AG20443 (cell line): ENCODE results near the gene SIGLEC7.
"Not testable (repeated sequence)": the region's sequence is repeated elsewhere in the genome, so short reads cannot be mapped to it uniquely, and the experiment has no call there.

ENCODE experiments used
- DNase-seq: peaks from one replicate; pipeline ENCODE4 v3.0.0; 2012; ENCODE audit warnings: low spot score, mixed read lengths

SIGLEC7 gene

GRCh38 chr19:51139299-51140014 lies 2.6 kb upstream of the SIGLEC7 start:
- no peak for DNase-seq

GRCh38 chr19:51140441-51140840 lies 1.7 kb upstream of the SIGLEC7 start:
- DNase-seq = no peak

- no peak for DNase-seq
These were observed 920 bp upstream of the SIGLEC7 start for GRCh38 chr19:51141181-51141580.

GRCh38 chr19:51142809-51143475 lies 841 bp downstream of the SIGLEC7 start:
- not testable (repeated sequence) for DNase-seq

- no peak for DNase-seq
These were observed 1.4 kb downstream of the SIGLEC7 start for GRCh38 chr19:51143486-51143885.

GRCh38 chr19:51144482-51145045 lies 2.5 kb downstream of the SIGLEC7 start:
- DNase-seq = no peak

- no peak for DNase-seq
These were observed 3.9 kb downstream of the SIGLEC7 start for GRCh38 chr19:51145916-51146493.

- no peak for DNase-seq
These were observed 4.7 kb downstream of the SIGLEC7 start for GRCh38 chr19:51146751-51147150.

- no peak for DNase-seq
These were observed 5.6 kb downstream of the SIGLEC7 start for GRCh38 chr19:51147663-51148062.

GRCh38 chr19:51148580-51148979 lies 6.5 kb downstream of the SIGLEC7 start:
- DNase-seq = no peak

GRCh38 chr19:51150627-51151026 lies 8.5 kb downstream of the SIGLEC7 start:
- DNase-seq = no peak

GRCh38 chr19:51156710-51157109 lies 14.6 kb downstream of the SIGLEC7 start:
- DNase-seq = no peak

GRCh38 chr19:51157265-51157664 lies 15.2 kb downstream of the SIGLEC7 start:
- DNase-seq = no peak

- peak; percentile 34 for DNase-seq
These were observed 16.5 kb downstream of the SIGLEC7 start for GRCh38 chr19:51158474-51159129.

- no peak for DNase-seq
These were observed 17.6 kb downstream of the SIGLEC7 start for GRCh38 chr19:51159656-51160055.

- no peak for DNase-seq
These were observed 19.2 kb downstream of the SIGLEC7 start for GRCh38 chr19:51161266-51161665.

GRCh38 chr19:51161867-51162496 lies 19.9 kb downstream of the SIGLEC7 start:
- DNase-seq = no peak

- DNase-seq = no peak
These were observed 21.2 kb downstream of the SIGLEC7 start for GRCh38 chr19:51163257-51163656.

GRCh38 chr19:51164215-51164614 lies 22.1 kb downstream of the SIGLEC7 start:
- no peak for DNase-seq

- DNase-seq = no peak
These were observed 24.9 kb downstream of the SIGLEC7 start for GRCh38 chr19:51166846-51167490.

GRCh38 chr19:51168564-51169282 lies 26.6 kb downstream of the SIGLEC7 start:
- DNase-seq = no peak
